ENCODE results near the gene OPCML. TPM values are rescaled to one million over a fixed set of nuclear protein-coding genes. Genes with fewer than 3 reads are reported as not detected.

OPCML gene
- total RNA-seq, 4 donors from 2014 or later = not detected

DNA sequence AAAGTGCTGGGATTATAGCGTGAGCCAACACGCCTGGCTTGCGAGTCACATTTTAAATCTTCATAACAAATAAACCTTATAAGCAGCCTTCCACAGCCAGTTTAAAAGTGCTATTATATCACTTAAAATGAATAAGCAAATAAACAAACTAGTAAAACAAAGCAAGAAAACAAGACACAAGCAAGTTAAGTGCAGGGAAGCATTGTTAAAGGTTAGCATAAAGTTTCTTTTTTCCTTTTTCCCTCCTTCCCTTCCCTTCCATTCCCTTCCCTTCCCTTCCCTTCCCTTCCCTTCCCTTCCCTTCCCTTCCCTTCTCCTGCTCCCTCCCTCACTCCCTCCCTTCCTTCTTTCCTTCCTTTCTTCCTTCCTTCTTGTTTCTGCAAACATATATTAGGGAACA is 278.7 kb downstream of the OPCML start:
- in situ Hi-C loops (cut with MboI; ENCODE audit: low pct_ligation_motif_present in 1 of 4, low pct_unique_long_range_greater_than_20kb in 1 of 4, low sequenced_read_pairs in 3 of 4) = no loop called here
- WGBS, 2 donors (ENCODE audit: low coverage in 1 of 2) = 62 to 81% methylated on average over 2 to 3 of the region's 3 CpGs
- Histone ChIP-seq H3K4me1 (no peaks in the 10 kb centered on the region), H3K9me3 (no peaks in the 10 kb centered on the region), H3K27me3 (no peaks in the 10 kb centered on the region), H3K4me3 (no peak overlapping the region), H3K27ac (no peak overlapping the region), H3K36me3 (no peaks in the 10 kb centered on the region)
- TF ChIP-seq, protein P1, sequence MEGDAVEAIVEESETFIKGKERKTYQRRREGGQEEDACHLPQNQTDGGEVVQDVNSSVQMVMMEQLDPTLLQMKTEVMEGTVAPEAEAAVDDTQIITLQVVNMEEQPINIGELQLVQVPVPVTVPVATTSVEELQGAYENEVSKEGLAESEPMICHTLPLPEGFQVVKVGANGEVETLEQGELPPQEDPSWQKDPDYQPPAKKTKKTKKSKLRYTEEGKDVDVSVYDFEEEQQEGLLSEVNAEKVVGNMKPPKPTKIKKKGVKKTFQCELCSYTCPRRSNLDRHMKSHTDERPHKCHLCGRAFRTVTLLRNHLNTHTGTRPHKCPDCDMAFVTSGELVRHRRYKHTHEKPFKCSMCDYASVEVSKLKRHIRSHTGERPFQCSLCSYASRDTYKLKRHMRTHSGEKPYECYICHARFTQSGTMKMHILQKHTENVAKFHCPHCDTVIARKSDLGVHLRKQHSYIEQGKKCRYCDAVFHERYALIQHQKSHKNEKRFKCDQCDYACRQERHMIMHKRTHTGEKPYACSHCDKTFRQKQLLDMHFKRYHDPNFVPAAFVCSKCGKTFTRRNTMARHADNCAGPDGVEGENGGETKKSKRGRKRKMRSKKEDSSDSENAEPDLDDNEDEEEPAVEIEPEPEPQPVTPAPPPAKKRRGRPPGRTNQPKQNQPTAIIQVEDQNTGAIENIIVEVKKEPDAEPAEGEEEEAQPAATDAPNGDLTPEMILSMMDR (IDR thresholded peaks at IDR 0.05) = no peak
- TF ChIP-seq EP300 (IDR thresholded peaks at IDR 0.05; ENCODE audit: low read depth) (no peak), POLR2AphosphoS5 (IDR thresholded peaks at IDR 0.05) (no peak), POLR2A (IDR thresholded peaks at IDR 0.05) (no peak)
- intact Hi-C loops (cut with DNase I; ENCODE audit: low total_unique reads) = no loop called here
- no peak for DNase-seq

DNA sequence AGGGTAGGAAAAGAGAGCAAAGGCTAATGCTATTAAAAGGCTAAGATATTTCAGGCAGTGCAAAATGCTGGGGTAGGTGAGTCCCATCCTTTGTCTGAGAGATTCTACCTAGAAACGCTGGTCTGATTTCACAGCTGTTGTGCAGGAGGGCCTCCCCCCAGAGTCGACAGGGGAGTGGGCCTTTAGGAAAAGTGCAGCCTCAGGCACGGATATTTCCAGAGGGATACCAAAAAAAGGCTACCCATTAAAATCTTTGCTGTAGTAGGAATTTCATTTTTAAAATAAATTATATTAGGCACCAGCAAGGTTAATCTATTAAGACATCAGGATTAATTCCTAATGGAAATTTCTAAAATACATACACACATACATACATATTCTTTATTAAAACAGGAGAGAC is 280.5 kb downstream of the OPCML start:
- intact Hi-C loops (cut with DNase I; ENCODE audit: low total_unique reads) (no loop called here), in situ Hi-C loops (cut with MboI; ENCODE audit: low pct_ligation_motif_present in 1 of 4, low pct_unique_long_range_greater_than_20kb in 1 of 4, low sequenced_read_pairs in 3 of 4) (no loop called here)
- no peaks in the 10 kb centered on the region for H3K4me1 ChIP-seq
- no peak for DNase-seq
- no peaks in the 10 kb centered on the region for H3K9me3 ChIP-seq
- no peaks in the 10 kb centered on the region for H3K27me3 ChIP-seq
- no peaks in the 10 kb centered on the region for H3K36me3 ChIP-seq
- TF ChIP-seq, protein P1 (IDR thresholded peaks at IDR 0.05) = no peak
- no peak for TF ChIP-seq EP300 (IDR thresholded peaks at IDR 0.05; ENCODE audit: low read depth)
- no peak for TF ChIP-seq POLR2AphosphoS5 (IDR thresholded peaks at IDR 0.05)
- TF ChIP-seq POLR2A (IDR thresholded peaks at IDR 0.05) = no peak
- 77% methylated on average over 3 of the region's 3 CpGs; no CpG with 5 or more reads in 1 of the 2 donors for WGBS, 2 donors (ENCODE audit: low coverage in 1 of 2)
- no peak overlapping the region for H3K4me3 ChIP-seq
- no peak overlapping the region for H3K27ac ChIP-seq

DNA sequence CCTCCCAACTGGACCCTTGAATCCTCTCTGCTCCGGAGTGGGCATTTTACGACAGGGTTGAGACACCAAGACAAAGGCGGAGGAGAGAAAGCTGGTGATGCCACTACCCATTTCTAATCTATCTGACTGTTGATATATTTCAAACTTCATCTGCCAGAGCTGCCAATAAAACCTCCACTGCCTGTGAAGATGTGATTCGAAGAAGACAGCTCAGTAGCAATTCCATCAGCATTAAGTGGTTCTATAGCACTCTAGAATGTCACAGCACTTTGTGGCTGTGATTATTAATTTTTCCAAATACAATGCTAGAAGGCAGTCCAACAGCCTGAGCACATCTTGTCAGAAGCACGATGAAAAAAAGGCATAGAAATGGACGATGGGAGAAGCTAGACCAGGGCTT is 282.8 kb downstream of the OPCML start:
- Histone ChIP-seq H3K27me3 (no peaks in the 10 kb centered on the region), H3K4me3 (no peak overlapping the region), H3K36me3 (no peaks in the 10 kb centered on the region), H3K4me1 (no peaks in the 10 kb centered on the region), H3K27ac (no peak overlapping the region), H3K9me3 (no peaks in the 10 kb centered on the region)
- TF ChIP-seq EP300 (IDR thresholded peaks at IDR 0.05; ENCODE audit: low read depth) (no peak), POLR2AphosphoS5 (IDR thresholded peaks at IDR 0.05) (no peak)
- TF ChIP-seq, protein P1 (IDR thresholded peaks at IDR 0.05) = no peak
- in situ Hi-C loops (cut with MboI; ENCODE audit: low pct_ligation_motif_present in 1 of 4, low pct_unique_long_range_greater_than_20kb in 1 of 4, low sequenced_read_pairs in 3 of 4) (no loop called here), intact Hi-C loops (cut with DNase I; ENCODE audit: low total_unique reads) (no loop called here)
- DNase-seq = no peak
- WGBS, 2 donors (ENCODE audit: low coverage in 1 of 2) = 60 to 76% methylated on average over 1 to 6 of the region's 6 CpGs

DNA sequence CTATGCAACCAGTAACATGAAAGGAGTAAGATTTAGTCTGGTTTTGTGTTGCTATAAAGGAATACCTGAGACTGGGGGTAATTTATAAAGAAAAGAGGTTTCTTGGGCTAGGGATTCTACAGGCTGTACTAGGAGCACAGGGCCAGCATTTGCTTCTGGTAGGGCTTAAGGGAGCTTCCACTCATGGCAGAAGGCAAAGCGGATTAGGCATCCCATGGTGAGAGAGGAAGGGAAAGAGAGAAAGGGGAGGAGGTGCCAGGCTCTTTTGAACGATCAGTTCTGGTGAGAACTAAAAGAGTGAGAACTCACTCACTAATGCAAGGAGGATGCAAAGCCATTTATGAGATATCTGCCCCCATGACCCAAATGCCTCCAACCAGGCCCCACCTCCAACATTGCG is 283.2 kb downstream of the OPCML start:
- in situ Hi-C loops (cut with MboI; ENCODE audit: low pct_ligation_motif_present in 1 of 4, low pct_unique_long_range_greater_than_20kb in 1 of 4, low sequenced_read_pairs in 3 of 4) = no loop called here
- 86% methylated on average over 3 of the region's 3 CpGs; no CpG with 5 or more reads in 1 of the 2 donors for WGBS, 2 donors (ENCODE audit: low coverage in 1 of 2)
- H3K36me3 ChIP-seq = no peaks in the 10 kb centered on the region
- H3K27me3 ChIP-seq = no peaks in the 10 kb centered on the region
- TF ChIP-seq, protein P1 (IDR thresholded peaks at IDR 0.05) = no peak
- TF ChIP-seq EP300 (IDR thresholded peaks at IDR 0.05; ENCODE audit: low read depth) (no peak), POLR2A (IDR thresholded peaks at IDR 0.05) (no peak), POLR2AphosphoS5 (IDR thresholded peaks at IDR 0.05) (no peak)
- no peaks in the 10 kb centered on the region for H3K9me3 ChIP-seq
- H3K4me3 ChIP-seq = no peak overlapping the region
- DNase-seq = no peak
- no peaks in the 10 kb centered on the region for H3K4me1 ChIP-seq
- intact Hi-C loops (cut with DNase I; ENCODE audit: low total_unique reads) = no loop called here
- H3K27ac ChIP-seq = no peak overlapping the region

Data from transverse colon (tissue), 4 donors.